COR-L47 (cell line): Measurements from ENCODE around the gene ZNF821.
"Not testable (repeated sequence)": the region's sequence is repeated elsewhere in the genome, so short reads cannot be mapped to it uniquely, and the experiment has no call there.

ENCODE experiments used
- DNase-seq: peaks from one replicate; lab custom pipeline; 2025; lab: John Stamatoyannopoulos, UW

ZNF821 gene

GRCh38 chr16:71883849-71884638, at the start of gene ZNF821:
Gene ZNF821 (minus strand): TSS chr16:71884182. CDS start chr16:71879946, 4,236 bp downstream.
- DNase-seq: peak; percentile 85

GRCh38 chr16:71933017-71933416, 49.0 kb upstream of the ZNF821 start:
- DNase-seq: no peak

GRCh38 chr16:71931599-71931998, 47.6 kb upstream of the ZNF821 start:
- DNase-seq: no peak

- no peak for DNase-seq
Observed at GRCh38 chr16:71931001-71931400, 47.0 kb upstream of the ZNF821 start.

GRCh38 chr16:71930013-71930563, 46.1 kb upstream of the ZNF821 start:
- DNase-seq: no peak

GRCh38 chr16:71929048-71929447, 45.1 kb upstream of the ZNF821 start:
- DNase-seq: no peak

GRCh38 chr16:71927787-71928186, 43.8 kb upstream of the ZNF821 start:
- no peak for DNase-seq

- DNase-seq: no peak
Observed at GRCh38 chr16:71927383-71927782, 43.4 kb upstream of the ZNF821 start.

GRCh38 chr16:71924710-71925109, 40.7 kb upstream of the ZNF821 start:
- DNase-seq: no peak

- no peak for DNase-seq
Observed at GRCh38 chr16:71923941-71924690, 40.1 kb upstream of the ZNF821 start.

- DNase-seq: no peak
Observed at GRCh38 chr16:71920658-71921057, 36.7 kb upstream of the ZNF821 start.

- no peak for DNase-seq
Observed at GRCh38 chr16:71919035-71919434, 35.1 kb upstream of the ZNF821 start.

GRCh38 chr16:71917900-71918299, 33.9 kb upstream of the ZNF821 start:
- no peak for DNase-seq

- no peak for DNase-seq
Observed at GRCh38 chr16:71916397-71916920, 32.5 kb upstream of the ZNF821 start.

GRCh38 chr16:71915350-71915749, 31.4 kb upstream of the ZNF821 start:
- no peak for DNase-seq

- no peak for DNase-seq
Observed at GRCh38 chr16:71914802-71915201, 30.8 kb upstream of the ZNF821 start.

GRCh38 chr16:71912534-71913275, 28.7 kb upstream of the ZNF821 start:
- no peak for DNase-seq

- no peak for DNase-seq
Observed at GRCh38 chr16:71911121-71911520, 27.1 kb upstream of the ZNF821 start.

GRCh38 chr16:71905765-71906164, 21.8 kb upstream of the ZNF821 start:
- not testable (repeated sequence) for DNase-seq

- no peak for DNase-seq
Observed at GRCh38 chr16:71904239-71904638, 20.3 kb upstream of the ZNF821 start.

- no peak for DNase-seq
Observed at GRCh38 chr16:71903608-71904007, 19.6 kb upstream of the ZNF821 start.
